ENCODE measurements around the gene AIFM2.

- no peak for TF ChIP-seq USF2 (CRISPR knock-in tag; IDR thresholded peaks at IDR 0.05)
- TF ChIP-seq NELFE (IDR thresholded peaks at IDR 0.05; ENCODE audit: insufficient read depth, insufficient read length): no peak
These were observed 20.6 kb downstream of the AIFM2 start for GRCh38 chr10:70112071-70112470.
